Measurements from ENCODE around the gene RAB10.

- TF ChIP-seq CTCF (IDR thresholded peaks at IDR 0.05) (no peak), POLR2AphosphoS5 (IDR thresholded peaks at IDR 0.05; ENCODE audit: insufficient read depth in 1 of 2, low read depth in 1 of 2) (no peak), POLR2A (IDR thresholded peaks at IDR 0.05) (no peak)
Observed at GRCh38 chr2:26061539-26061938, 27.7 kb downstream of the RAB10 start.
